ENCODE results near the gene POTEB2.
"Not testable (repeated sequence)": the region's sequence is repeated elsewhere in the genome, so short reads cannot be mapped to it uniquely, and the experiment has no call there.

POTEB2 gene
- total RNA-seq, result 0 reads per million in 3 experiments

- DNase-seq, result not testable (repeated sequence)
These were observed at the start of gene POTEB2 for GRCh38 chr15:20866214-20866613. POTEB2 (minus strand) TSS chr15:20866314; CDS start chr15:20866281, 33 bp downstream.

DNA sequence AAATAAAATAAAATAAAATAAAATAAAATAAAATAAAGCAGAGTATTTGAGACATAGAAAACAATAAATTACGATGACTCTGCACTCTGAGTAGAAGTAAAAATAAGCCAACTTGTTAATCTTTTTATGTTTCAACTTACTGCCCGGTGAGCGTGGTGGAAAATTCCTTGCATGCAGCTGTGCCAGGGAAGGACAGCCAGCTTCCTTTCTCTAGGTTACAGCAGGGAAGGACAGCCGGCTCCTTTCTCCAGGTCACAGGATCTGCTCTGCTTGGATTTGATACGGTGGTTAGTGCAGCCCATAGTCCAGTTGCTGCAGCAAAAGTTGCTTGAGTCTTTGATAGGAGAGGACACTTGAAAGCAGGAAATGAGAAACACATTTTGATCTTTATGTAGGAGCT lies 13.8 kb upstream of the POTEB2 start:
- not testable (repeated sequence) for DNase-seq

- DNase-seq, result not testable (repeated sequence)
These were observed 12.3 kb upstream of the POTEB2 start for GRCh38 chr15:20878464-20878863.

DNA sequence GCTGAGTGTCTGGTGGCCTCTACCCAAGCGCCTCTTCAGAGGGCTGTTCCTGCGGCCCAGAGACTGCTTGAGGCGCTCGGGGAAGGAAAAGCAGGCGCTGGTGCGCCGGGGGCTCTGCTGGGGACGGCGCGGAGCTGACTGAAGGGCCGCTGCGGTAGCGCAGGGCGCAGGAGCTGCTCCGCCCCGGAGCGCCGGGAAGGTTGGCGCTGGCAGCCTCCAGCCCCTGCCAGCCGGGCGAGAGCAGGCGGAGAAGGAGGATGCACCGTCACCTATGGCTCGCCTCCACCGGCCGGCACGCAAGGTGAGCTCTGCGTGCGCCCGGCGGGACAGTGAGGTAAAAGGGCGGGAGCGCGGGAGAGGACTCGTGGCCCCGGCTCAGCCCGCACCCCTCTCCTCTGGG lies 11.7 kb upstream of the POTEB2 start:
- DNase-seq, result not testable (repeated sequence)

All from central memory CD4-positive, alpha-beta T cell (primary cell).